ENCODE results near the gene TMBIM6. TPM values are rescaled to one million over a fixed set of nuclear protein-coding genes. Genes with fewer than 3 reads are reported as not detected.

The TMBIM6 gene
- total RNA-seq, 1 donor from 2014 or later = 433 TPM

DNA sequence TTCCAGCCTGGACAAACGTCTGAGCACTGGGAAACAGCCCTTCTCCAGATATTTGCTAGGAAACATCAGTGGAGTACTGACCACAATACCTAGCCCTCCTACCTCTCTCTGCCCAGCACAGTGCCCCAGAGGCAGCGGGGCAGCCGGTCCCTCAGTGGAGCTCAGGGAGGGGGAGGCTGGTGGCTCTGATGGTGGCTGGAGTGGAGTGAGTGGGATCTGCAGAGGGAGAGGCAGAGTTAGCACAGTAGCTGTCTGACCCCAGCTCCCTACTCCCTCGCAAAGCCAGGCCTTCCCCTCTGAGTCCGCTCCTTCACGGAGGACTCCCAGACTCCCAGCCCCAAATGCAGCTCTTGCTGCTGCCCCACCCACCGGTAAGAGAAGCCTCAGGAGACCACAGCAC, 56.9 kb downstream of the TMBIM6 start:
- no peak for DNase-seq

DNA sequence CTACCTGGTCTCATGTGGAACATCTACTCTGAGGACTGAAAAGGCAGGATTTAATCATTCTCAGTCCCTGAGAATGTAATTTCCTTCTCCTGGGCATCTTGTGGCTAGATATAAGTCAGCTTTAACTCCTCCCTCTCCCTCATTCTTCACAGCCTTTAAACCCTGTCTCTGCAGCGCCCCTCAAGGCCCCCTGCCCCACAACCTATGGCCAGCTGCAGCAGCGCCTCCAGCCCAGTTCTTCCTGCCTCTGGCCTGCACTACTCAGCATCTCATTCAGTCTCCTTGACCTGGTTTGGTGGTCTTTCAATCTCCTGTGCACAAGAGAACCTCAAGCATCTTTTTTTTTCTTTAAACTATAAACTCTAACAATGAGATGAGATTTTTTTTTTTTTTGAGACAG, 57.6 kb downstream of the TMBIM6 start:
- DNase-seq = no peak

- no peak for DNase-seq
Observed at GRCh38 chr12:49800421-49801140, 59.2 kb downstream of the TMBIM6 start.

DNA sequence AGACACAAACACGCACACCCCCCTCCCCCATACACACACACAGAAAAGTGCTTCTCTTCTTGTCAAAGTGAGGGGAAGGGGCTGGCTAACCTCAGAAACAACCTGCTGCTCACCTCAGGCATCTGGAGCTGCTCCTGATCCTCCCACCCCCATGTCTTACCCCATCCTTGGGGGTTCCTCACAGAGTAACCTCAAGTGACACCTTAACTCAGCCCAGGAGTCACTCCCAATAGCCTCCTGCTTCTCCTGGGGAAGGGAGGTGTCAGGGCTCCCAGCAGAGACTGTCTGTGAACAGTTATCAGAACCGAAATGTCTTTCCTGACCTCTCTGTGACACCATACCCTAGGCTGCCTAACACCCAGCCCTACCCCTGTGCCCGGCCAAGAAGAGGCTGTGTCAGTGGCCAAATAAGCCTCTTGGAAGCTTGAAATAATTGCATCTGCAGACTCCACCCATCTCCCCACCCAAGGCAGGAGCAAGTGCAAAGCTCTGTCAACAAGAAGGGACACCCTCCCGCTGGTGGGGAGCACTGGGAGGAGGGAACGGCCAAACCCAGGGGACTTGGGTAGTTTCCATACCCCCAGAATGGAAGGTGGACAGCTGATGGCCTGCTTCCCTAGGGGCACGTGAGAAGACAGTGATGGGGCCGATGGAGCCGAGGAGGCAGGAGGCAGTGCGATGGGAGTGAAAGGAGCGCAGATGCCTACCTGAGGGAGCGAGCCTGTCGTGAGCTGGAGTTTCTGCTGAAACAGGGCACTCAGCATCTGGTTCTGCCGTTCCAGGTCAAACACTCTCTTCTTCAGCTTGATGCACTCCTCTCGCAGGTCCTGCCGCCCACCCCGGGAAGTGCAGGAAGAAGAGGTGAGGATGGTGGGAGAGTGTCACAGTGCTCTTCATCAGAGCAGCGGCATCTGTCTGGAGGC, 60.0 kb downstream of the TMBIM6 start:
- no peak for DNase-seq

DNA sequence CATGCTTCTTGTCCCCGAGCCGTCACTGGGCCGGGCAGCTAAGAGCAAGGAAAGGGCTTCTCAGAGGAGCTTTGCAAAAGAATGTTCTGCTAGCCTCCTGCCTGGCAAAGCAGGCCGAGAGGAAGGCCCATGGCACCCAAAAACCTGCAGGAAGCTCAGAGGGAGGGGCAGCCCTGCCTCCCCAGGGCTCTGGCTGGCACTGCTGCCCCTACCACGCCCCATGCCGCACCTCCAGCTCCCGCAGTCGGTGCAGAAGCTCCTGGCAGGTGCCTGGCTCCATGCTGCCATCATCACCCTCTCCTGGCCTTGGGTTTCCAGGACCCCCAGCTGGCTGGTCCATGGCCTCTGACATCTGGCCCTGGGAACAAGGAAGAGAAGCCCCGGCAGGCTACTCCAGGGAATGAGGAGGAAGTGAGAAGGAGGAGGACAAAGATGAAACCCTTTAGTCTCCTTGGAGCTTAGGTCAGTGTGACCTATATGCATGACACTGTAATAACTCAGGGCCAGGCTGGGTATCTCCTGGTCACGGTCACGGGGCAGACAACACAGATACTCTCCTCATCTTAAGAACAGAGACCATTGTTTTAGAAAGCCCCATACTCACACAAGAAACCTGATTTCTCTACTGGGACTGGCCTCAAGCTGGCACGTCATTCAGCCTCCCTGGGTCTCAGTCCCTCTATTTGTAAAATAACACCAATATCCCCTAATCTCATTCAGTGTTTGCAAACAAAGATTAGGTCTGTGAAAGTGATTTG, 62.5 kb downstream of the TMBIM6 start:
- no peak for DNase-seq

DNA sequence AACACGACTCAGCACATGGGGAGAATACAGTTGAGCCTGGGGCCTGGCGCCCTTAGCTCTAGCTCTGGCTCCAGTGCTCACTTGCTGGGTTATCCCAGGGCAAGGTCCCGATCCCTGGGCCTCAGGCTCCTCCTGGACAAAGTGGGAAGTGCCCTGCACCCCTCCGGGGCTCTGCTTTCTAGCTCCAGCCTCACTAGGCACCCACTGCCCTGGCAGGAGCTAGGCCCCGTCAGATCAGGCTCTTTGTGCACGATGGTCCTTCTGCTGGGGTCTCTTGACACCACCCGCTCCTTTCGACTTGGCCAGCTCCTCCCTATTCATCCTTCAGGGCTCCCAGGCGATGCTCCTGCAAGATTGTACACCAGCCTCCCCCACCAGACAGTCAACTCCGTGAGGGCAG, 63.5 kb downstream of the TMBIM6 start:
- no peak for DNase-seq

GRCh38 chr12:49805409-49805808, 64.1 kb downstream of the TMBIM6 start:
- no peak for DNase-seq

DNA sequence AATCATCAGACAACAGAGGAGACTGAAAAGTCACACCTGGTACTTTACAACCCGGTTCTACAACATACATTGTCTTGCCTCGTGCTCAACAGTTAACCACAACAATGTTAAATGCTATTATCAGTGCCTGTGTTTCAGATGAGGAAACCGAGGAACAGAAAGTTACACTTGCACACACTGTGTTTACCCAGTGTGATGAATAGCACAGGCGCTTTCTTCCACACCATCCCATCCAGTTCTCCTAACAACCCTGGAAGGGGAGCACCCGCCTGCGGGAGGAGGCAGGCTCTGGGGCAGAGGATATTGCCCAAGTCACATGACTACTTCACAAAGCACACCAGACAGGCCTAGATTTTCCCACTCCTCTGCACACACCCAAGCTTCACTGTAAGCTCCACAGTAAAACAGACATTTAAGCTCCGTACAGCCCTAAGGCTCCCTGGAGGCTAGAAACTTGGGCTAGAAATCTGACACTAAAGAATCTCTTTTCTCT, 65.0 kb downstream of the TMBIM6 start:
- no peak for DNase-seq

DNA sequence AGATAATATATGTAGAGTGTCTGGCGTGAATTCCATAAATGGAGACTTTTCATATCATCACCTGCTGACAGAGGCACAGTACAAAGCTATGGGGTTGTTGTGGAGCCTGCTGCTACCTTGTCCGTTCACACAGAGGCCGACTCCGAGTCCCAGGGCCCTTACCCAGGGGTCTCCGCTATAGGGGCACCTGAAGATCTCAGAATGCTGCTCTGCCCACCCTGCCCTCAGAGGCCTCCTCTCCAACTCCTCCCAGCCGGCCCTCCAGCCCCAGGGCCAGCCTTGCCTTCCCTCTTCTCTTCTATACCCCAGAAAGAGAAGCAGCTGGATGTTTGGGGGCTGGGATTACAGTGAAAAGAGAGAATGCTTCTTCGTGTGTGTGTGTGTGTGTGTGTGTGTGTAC, 65.5 kb downstream of the TMBIM6 start:
- DNase-seq = no peak

GRCh38 chr12:49807991-49808580, 66.7 kb downstream of the TMBIM6 start:
- DNase-seq = no peak

DNA sequence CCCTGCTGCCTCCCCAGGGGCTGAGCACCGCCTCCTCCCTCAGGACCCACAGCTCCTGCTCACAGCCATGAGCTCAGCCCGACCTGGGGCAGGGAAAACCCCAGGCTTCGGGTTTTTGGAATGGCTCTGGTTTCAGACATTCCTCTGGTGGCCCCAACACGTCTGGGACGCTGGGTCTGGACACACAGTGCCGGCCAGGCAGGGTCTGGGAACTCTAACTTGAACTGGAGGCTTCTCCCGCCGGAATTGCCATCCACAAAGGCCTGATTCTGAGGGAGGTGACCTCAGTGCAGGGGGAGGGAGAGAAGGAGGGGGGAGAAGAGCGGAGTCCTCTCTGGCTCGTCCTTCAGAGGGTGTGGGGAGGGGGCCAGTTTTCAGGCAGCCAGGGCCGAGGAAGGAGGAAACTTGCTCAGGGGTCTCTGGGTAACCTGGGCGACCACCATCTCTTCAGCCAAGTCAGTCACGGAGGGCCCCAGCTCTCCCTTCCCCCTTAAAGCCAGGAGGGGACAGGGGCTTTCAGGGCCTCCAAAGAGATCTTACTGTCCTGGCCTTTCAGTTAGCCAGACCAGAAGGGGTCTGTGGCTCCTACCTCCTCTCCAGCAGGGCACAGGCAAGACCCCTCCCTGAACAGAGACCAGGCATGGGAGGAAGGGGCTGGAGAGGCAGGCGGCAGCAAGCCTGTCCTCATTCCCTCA, 67.5 kb downstream of the TMBIM6 start:
- DNase-seq = no peak

GRCh38 chr12:49809381-49809905, 68.1 kb downstream of the TMBIM6 start:
- DNase-seq = no peak

DNA sequence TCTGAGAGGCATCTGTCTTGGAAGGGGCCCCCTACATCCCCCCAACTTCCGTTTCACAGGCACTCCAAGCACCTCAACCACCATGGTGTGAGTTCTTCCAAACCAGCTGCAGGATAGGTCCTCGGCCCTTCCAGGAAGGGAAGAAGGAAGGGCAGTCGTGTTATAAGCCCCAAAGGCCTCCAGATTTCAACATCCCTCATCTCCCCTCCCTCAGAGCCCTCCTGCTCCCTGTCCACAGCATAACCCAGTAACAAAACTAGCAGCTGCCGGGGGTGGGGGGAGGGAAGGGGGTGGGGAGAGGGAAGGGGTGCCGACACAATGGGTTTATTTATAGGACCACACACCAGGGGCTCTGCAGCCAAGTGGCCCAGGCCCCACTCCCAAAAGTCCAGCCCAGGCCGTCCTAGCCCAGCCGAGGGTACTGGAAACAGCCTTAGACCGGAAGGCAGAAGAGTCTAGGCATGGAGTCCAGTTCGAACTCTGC, 68.6 kb downstream of the TMBIM6 start:
- DNase-seq = no peak

DNA sequence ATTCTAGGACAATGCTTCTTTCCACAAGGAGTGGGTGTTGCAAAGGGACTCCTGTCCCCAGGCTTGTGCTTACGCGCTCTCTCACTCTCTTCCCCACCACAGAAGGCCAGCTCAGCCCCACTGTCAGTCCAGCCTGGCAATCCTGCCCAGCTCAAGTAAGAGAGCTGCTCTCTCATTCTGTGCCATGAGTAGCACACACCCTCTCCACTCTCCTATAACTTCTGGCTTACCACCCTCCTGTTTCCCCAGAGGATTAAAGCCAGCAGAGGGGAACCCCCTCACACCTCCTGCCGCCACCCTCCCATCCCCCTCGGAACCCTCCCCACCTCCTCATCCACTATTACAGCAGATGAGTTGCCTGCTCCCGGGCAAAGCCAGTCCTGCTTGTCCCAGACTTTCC, 69.8 kb downstream of the TMBIM6 start:
- no peak for DNase-seq

GRCh38 chr12:49811961-49812401, 70.6 kb downstream of the TMBIM6 start:
- DNase-seq = no peak

DNA sequence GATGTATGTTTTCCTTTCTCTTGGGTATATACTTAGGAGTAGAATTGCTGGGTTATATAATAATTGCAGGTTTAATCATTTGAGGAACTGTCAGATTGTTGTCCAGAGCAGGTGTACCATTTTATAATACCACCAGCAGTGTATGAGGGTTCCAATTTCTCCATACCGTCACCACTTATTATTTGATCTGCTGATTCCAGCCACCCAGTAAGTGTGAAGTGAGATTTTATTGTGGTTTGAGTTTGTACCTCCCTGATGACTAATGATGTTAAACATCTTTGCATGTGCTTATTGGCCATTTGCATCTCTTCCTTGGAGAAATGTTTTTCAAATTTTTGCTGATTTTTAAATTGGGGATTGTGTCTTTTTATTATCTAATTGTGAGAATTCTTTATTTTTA, 71.8 kb downstream of the TMBIM6 start:
- no peak for DNase-seq

Other genes starting within 250 kb of the TMBIM6 start
- 0.09 TPM in 1 of 2 replicates, not detected in the other for gene KCNH3, start 202.5 kb upstream of the TMBIM6 start, total RNA-seq
- gene MCRS1, start 173.4 kb upstream of the TMBIM6 start, total RNA-seq = 58.5 and 73.9 TPM in 2 replicates
- 0.19 and 0.34 TPM in 2 replicates for gene FAM186B, start 135.9 kb upstream of the TMBIM6 start, total RNA-seq
- 1.9 and 4.1 TPM in 2 replicates for gene PRPF40B, start 118.0 kb upstream of the TMBIM6 start, total RNA-seq
- 101 and 121 TPM in 2 replicates for gene FMNL3, start 34.2 kb upstream of the TMBIM6 start, total RNA-seq
- 12.8 and 14.0 TPM in 2 replicates for gene NCKAP5L, start 86.9 kb downstream of the TMBIM6 start, total RNA-seq
- gene BCDIN3D, start 101.5 kb downstream of the TMBIM6 start, total RNA-seq = 2.8 and 4.3 TPM in 2 replicates
- not detected in 2 replicates for gene FAIM2, start 162.3 kb downstream of the TMBIM6 start, total RNA-seq
- not detected in 2 replicates for gene AQP2, start 209.2 kb downstream of the TMBIM6 start, total RNA-seq
- gene AQP5, start 220.3 kb downstream of the TMBIM6 start, total RNA-seq = 0.47 and 1.4 TPM in 2 replicates
- 0.05 TPM in 1 of 2 replicates, not detected in the other for gene AQP6, start 231.4 kb downstream of the TMBIM6 start, total RNA-seq